ENCODE measurements around the gene CCDC7.
"Not testable (repeated sequence)": the region's sequence is repeated elsewhere in the genome, so short reads cannot be mapped to it uniquely, and the experiment has no call there.

CCDC7 gene

GRCh38 chr10:32751582-32751981, 305.6 kb downstream of the CCDC7 start:
- H3K4me3 ChIP-seq (replicated peaks; ENCODE audit: low read depth, low read length), result no peak overlapping the region
- no peak for DNase-seq (ENCODE audit: extremely low read depth, low read depth)
- no peak for TF ChIP-seq CTCF (IDR thresholded peaks at IDR 0.05; ENCODE audit: low read depth, low read length, missing control alignments)

- H3K4me3 ChIP-seq (replicated peaks; ENCODE audit: low read depth, low read length); DNase-seq (ENCODE audit: extremely low read depth, low read depth): not testable (repeated sequence)
Measured at GRCh38 chr10:32754900-32755299, 309.0 kb downstream of the CCDC7 start.

- DNase-seq (ENCODE audit: extremely low read depth, low read depth), result no peak
- no peak overlapping the region for H3K4me3 ChIP-seq (replicated peaks; ENCODE audit: low read depth, low read length)
- TF ChIP-seq CTCF (IDR thresholded peaks at IDR 0.05; ENCODE audit: low read depth, low read length, missing control alignments), result no peak
Measured at GRCh38 chr10:32771217-32771616, 325.3 kb downstream of the CCDC7 start.

- no peak for DNase-seq (ENCODE audit: extremely low read depth, low read depth)
- H3K4me3 ChIP-seq (replicated peaks; ENCODE audit: low read depth, low read length), result no peak overlapping the region
- TF ChIP-seq CTCF (IDR thresholded peaks at IDR 0.05; ENCODE audit: low read depth, low read length, missing control alignments), result no peak
Measured at GRCh38 chr10:32773105-32773504, 327.2 kb downstream of the CCDC7 start.

GRCh38 chr10:32786968-32787367, 341.0 kb downstream of the CCDC7 start:
- TF ChIP-seq CTCF (IDR thresholded peaks at IDR 0.05; ENCODE audit: low read depth, low read length, missing control alignments), result no peak
- H3K4me3 ChIP-seq (replicated peaks; ENCODE audit: low read depth, low read length), result no peak overlapping the region
- no peak for DNase-seq (ENCODE audit: extremely low read depth, low read depth)

GRCh38 chr10:32787690-32788284, 341.8 kb downstream of the CCDC7 start:
- DNase-seq (ENCODE audit: extremely low read depth, low read depth), result no peak
- H3K4me3 ChIP-seq (replicated peaks; ENCODE audit: low read depth, low read length), result no peak overlapping the region
- TF ChIP-seq CTCF (IDR thresholded peaks at IDR 0.05; ENCODE audit: low read depth, low read length, missing control alignments), result no peak

- H3K4me3 ChIP-seq (replicated peaks; ENCODE audit: low read depth, low read length), result no peak overlapping the region
- TF ChIP-seq CTCF (IDR thresholded peaks at IDR 0.05; ENCODE audit: low read depth, low read length, missing control alignments), result no peak
- no peak for DNase-seq (ENCODE audit: extremely low read depth, low read depth)
Measured at GRCh38 chr10:32788359-32788758, 342.4 kb downstream of the CCDC7 start.
